SK-N-SH treated with all-trans-retinoic acid at 6 μM for 48 hours (cell line): ENCODE measurements around the gene TAF6L.

Experiments
- ATAC-seq: fragments of 200-7000 bp; cut with Tn5 transposase; 3 replicates; pipeline ENCODE4 v1.9.1; 2020; ENCODE audit warnings: mild to moderate bottlenecking, moderate library complexity
- ARNTL ChIP-seq: fragments of 450-650 bp; formaldehyde crosslinking; IDR thresholded peaks from 2 replicates; pipeline ENCODE4 v1.5.0; 2020; ENCODE audit warnings: low read depth, mild to moderate bottlenecking, moderate library complexity, borderline replicate concordance
- BACH2 ChIP-seq: fragments of 250-450 bp; sonication (Bioruptor Pico); IDR thresholded peaks from 2 replicates; pipeline ENCODE4 v1.9.0; 2021; ENCODE audit warnings: mild to moderate bottlenecking, borderline replicate concordance
- CREB5 ChIP-seq: fragments of 250-450 bp; sonication (Bioruptor Pico); IDR thresholded peaks from 2 replicates; pipeline ENCODE4 v1.5.1; 2020; ENCODE audit warnings: low read depth, mild to moderate bottlenecking, moderate library complexity
- CSDC2 ChIP-seq: fragments of 250-450 bp; sonication (Bioruptor Pico); IDR thresholded peaks from 2 replicates; pipeline ENCODE4 v1.5.0; 2020; ENCODE audit warnings: mild to moderate bottlenecking, moderate library complexity
- CSRNP3 ChIP-seq: fragments of 250-450 bp; sonication (Bioruptor Pico); IDR thresholded peaks from 2 replicates; pipeline ENCODE4 v1.5.1; 2021; ENCODE audit warnings: mild to moderate bottlenecking, moderate library complexity
- ESRRG ChIP-seq: fragments of 250-450 bp; sonication (Bioruptor Pico); IDR thresholded peaks from 2 replicates; pipeline ENCODE4 v1.6.1; 2021; ENCODE audit warnings: mild to moderate bottlenecking
- GLIS3 ChIP-seq: fragments of 250-450 bp; sonication (Bioruptor Pico); IDR thresholded peaks from 2 replicates; pipeline ENCODE4 v1.5.0; 2020; ENCODE audit warnings: mild to moderate bottlenecking, moderate library complexity
- ISL1 ChIP-seq: fragments of 250-450 bp; sonication (Bioruptor Pico); IDR thresholded peaks from 2 replicates; pipeline ENCODE4 v2.1.2; 2022; ENCODE audit warnings: mild to moderate bottlenecking, moderate library complexity
- OSR1 ChIP-seq: fragments of 250-450 bp; sonication (Bioruptor Pico); IDR thresholded peaks from 2 replicates; pipeline ENCODE4 v1.8.0; 2022; ENCODE audit warnings: moderate library complexity, mild to moderate bottlenecking, inconsistent platforms
- PATZ1 ChIP-seq: fragments of 250-450 bp; sonication (Bioruptor Pico); IDR thresholded peaks from 2 replicates; pipeline ENCODE4 v1.8.0; 2020; ENCODE audit warnings: mild to moderate bottlenecking, moderate library complexity, borderline replicate concordance
- POU6F1 ChIP-seq: fragments of 250-450 bp; sonication (Bioruptor Pico); IDR thresholded peaks from 2 replicates; pipeline ENCODE4 v1.8.0; 2021; ENCODE audit warnings: low read depth, mild to moderate bottlenecking, moderate library complexity, borderline replicate concordance
- PPARA ChIP-seq: fragments of 250-450 bp; sonication (Bioruptor Pico); IDR thresholded peaks from 2 replicates; pipeline ENCODE4 v1.5.0; 2020; ENCODE audit warnings: mild to moderate bottlenecking, borderline replicate concordance
- RARB ChIP-seq: fragments of 250-450 bp; sonication (Bioruptor Pico); IDR thresholded peaks from 2 replicates; pipeline ENCODE4 v1.8.0; 2021; ENCODE audit warnings: mild to moderate bottlenecking, moderate library complexity
- SNAI2 ChIP-seq: fragments of 250-450 bp; sonication (Bioruptor Pico); IDR thresholded peaks from 2 replicates; pipeline ENCODE4 v1.5.0; 2020; ENCODE audit warnings: mild to moderate bottlenecking, moderate library complexity
- TCF4 ChIP-seq: fragments of 250-450 bp; sonication (Bioruptor Pico); IDR thresholded peaks from 2 replicates; pipeline ENCODE4 v1.8.0; 2021; ENCODE audit warnings: mild to moderate bottlenecking, moderate library complexity, borderline replicate concordance
- TOX ChIP-seq: fragments of 250-450 bp; sonication (Bioruptor Pico); IDR thresholded peaks from 2 replicates; pipeline ENCODE4 v1.8.0; 2021; ENCODE audit warnings: mild to moderate bottlenecking, moderate library complexity, borderline replicate concordance
- TSHZ2 ChIP-seq: fragments of 250-450 bp; sonication (Bioruptor Pico); IDR thresholded peaks from 2 replicates; pipeline ENCODE4 v1.5.0; 2020; ENCODE audit warnings: mild to moderate bottlenecking, moderate library complexity
- ZC3H10 ChIP-seq: fragments of 250-450 bp; sonication (Bioruptor Pico); IDR thresholded peaks from 2 replicates; pipeline ENCODE4 v1.5.1; 2021; ENCODE audit warnings: mild to moderate bottlenecking, moderate library complexity
- ZFP3 ChIP-seq: fragments of 250-450 bp; sonication (Bioruptor Pico); IDR thresholded peaks from 2 replicates; pipeline ENCODE4 v1.5.0; 2020; ENCODE audit warnings: mild to moderate bottlenecking, moderate library complexity
- ZFP30 ChIP-seq: fragments of 450-650 bp; formaldehyde crosslinking; IDR thresholded peaks from 2 replicates; pipeline ENCODE4 v1.5.0; 2022; ENCODE audit warnings: mild to moderate bottlenecking, moderate library complexity
- ZNF565 ChIP-seq: fragments of 450-650 bp; formaldehyde crosslinking; conservative IDR thresholded peaks from 2 replicates; pipeline ENCODE4 v1.5.0; 2020; ENCODE audit warnings: low read depth, mild to moderate bottlenecking, moderate library complexity
- ZNF70 ChIP-seq: fragments of 450-650 bp; formaldehyde crosslinking; IDR thresholded peaks from 2 replicates; pipeline ENCODE4 v1.5.0; 2020; ENCODE audit warnings: mild to moderate bottlenecking, moderate library complexity
- ZNF8 ChIP-seq: fragments of 450-650 bp; formaldehyde crosslinking; IDR thresholded peaks from 2 replicates; pipeline ENCODE4 v1.5.0; 2020; ENCODE audit warnings: mild to moderate bottlenecking, moderate library complexity

Gene TAF6L

GRCh38 chr11:62770778-62771143 lies 435 bp upstream of the TAF6L start:
- peak; percentile 21 for ATAC-seq
- TF ChIP-seq OSR1 (CRISPR knock-in tag) (no peak), ZC3H10 (no peak), ZFP3 (CRISPR knock-in tag) (no peak), ZNF70 (CRISPR knock-in tag) (no peak), GLIS3 (CRISPR knock-in tag) (no peak), CREB5 (CRISPR knock-in tag) (no peak), ZNF565 (no peak), TSHZ2 (CRISPR knock-in tag) (no peak), PPARA (no peak), ZNF8 (CRISPR knock-in tag) (no peak), RARB (CRISPR knock-in tag) (no peak), TCF4 (no peak), SNAI2 (CRISPR knock-in tag) (no peak)

GRCh38 chr11:62774407-62774806 lies 3.2 kb downstream of the TAF6L start:
- TF ChIP-seq ARNTL (CRISPR knock-in tag) (no peak), CSRNP3 (CRISPR knock-in tag) (no peak), OSR1 (CRISPR knock-in tag) (no peak), CSDC2 (CRISPR knock-in tag) (no peak), ZC3H10 (no peak), CREB5 (CRISPR knock-in tag) (no peak), RARB (CRISPR knock-in tag) (no peak), ZFP3 (CRISPR knock-in tag) (no peak), BACH2 (CRISPR knock-in tag) (no peak), PPARA (no peak), GLIS3 (CRISPR knock-in tag) (no peak), TCF4 (no peak), ZNF70 (CRISPR knock-in tag) (no peak), ISL1 (CRISPR knock-in tag) (no peak), SNAI2 (CRISPR knock-in tag) (no peak), ZFP30 (no peak), TOX (no peak), ESRRG (CRISPR knock-in tag) (no peak), ZNF8 (CRISPR knock-in tag) (no peak), POU6F1 (no peak)
- ATAC-seq: no peak

- TF ChIP-seq TOX (no peak), PATZ1 (CRISPR knock-in tag) (no peak), TSHZ2 (CRISPR knock-in tag) (no peak), SNAI2 (CRISPR knock-in tag) (no peak), ZFP30 (no peak), ZNF70 (CRISPR knock-in tag) (no peak)
- ATAC-seq: no peak
These were observed 4.5 kb downstream of the TAF6L start for GRCh38 chr11:62775646-62776045.
